Measurements from ENCODE around the gene PGR. TPM values are rescaled to one million over a fixed set of nuclear protein-coding genes. Genes with fewer than 3 reads are reported as not detected.

The PGR gene
- total RNA-seq (ENCODE audit: low replicate concordance) = 0.16 and 0.63 TPM in 2 replicates

DNA sequence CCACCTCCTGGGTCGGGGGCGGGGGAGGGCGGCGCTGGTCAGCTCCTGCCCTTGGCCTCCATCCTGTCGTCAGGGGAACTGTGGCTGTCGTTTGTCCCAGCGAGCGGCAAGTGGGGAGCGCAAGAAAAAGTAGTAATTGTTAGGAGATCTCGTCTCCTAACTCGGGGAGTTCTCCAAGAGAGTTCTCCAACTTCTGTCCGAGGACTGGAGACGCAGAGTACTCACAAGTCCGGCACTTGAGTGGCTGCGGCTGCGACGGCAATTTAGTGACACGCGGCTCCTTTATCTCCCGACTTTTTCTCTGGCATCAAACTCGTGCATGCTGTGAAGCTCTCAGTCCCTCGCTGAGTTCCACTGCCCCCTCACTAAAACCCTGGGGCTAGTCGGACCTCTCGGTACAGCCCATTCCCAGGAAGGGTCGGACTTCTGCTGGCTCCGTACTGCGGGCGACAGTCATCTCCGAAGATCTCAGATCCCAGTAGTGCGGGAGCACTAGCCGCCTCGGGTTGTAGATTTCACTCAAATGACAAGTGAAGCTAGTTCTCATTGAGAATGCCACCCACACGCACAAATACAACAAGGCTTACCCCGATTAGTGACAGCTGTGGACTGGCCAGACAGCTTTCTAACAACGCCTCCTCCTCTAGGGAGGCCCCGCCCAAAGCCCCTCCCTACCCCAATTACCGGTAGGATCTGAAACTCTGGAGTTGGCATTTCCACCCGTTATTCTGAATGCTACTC lies at the start of gene PGR:
Gene PGR (minus strand): TSS at position 611 of the 741 bp plus-strand sequence. CDS start 743 bp downstream, outside the sequence.
- no peak within 1 kb of the TSS for H3K4me3 ChIP-seq (ENCODE audit: low read depth, low read length)
- TF ChIP-seq, protein P1, sequence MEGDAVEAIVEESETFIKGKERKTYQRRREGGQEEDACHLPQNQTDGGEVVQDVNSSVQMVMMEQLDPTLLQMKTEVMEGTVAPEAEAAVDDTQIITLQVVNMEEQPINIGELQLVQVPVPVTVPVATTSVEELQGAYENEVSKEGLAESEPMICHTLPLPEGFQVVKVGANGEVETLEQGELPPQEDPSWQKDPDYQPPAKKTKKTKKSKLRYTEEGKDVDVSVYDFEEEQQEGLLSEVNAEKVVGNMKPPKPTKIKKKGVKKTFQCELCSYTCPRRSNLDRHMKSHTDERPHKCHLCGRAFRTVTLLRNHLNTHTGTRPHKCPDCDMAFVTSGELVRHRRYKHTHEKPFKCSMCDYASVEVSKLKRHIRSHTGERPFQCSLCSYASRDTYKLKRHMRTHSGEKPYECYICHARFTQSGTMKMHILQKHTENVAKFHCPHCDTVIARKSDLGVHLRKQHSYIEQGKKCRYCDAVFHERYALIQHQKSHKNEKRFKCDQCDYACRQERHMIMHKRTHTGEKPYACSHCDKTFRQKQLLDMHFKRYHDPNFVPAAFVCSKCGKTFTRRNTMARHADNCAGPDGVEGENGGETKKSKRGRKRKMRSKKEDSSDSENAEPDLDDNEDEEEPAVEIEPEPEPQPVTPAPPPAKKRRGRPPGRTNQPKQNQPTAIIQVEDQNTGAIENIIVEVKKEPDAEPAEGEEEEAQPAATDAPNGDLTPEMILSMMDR (IDR thresholded peaks at IDR 0.05; ENCODE audit: insufficient read depth, low read length) = no peak
- no peak for DNase-seq (ENCODE audit: low read depth)

DNA sequence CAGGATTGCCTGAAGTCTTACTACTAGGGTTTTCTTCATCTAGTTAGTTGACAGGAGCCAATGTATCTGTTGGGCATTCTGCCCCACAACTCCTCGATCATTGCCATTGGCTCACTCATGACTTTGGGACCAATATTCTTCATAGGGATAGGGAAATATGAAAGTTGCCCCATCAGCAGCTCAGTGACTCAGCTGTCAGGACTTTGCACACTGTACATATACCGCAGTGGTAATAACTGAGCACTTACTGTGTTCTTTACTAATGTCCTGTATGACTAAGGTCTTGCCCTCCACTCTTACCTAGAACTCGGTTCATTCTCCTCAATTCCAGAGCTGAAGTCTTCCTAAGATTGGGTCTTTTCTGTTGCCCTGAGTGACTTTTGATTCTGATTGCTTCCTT lies 46.8 kb upstream of the PGR start:
- DNase-seq (ENCODE audit: low read depth) = no peak
- TF ChIP-seq, protein P1 (IDR thresholded peaks at IDR 0.05; ENCODE audit: insufficient read depth, low read length) = no peak
- no peak overlapping the region for H3K4me3 ChIP-seq (ENCODE audit: low read depth, low read length)

DNA sequence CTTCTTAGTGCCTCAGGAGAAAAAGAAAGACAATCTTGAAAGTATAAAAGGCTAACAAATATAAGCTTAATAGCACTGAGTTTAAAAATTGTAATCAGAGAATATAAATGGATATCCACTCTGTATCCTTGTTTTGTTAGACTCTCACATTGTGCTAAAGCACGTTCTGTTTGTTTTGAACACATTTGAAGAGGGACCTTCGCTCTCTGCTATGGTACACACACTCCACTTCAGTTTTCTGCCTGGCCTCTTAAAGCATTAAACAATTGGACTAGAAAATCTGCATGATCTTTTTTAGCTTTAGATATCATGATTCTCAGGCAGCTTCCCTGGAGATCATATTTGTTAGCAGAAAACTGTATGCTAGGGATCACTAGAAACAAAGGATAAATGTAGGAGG lies 40.3 kb upstream of the PGR start:
- TF ChIP-seq, protein P1 (IDR thresholded peaks at IDR 0.05; ENCODE audit: insufficient read depth, low read length) = no peak
- H3K4me3 ChIP-seq (ENCODE audit: low read depth, low read length) = no peak overlapping the region
- no peak for DNase-seq (ENCODE audit: low read depth)

DNA sequence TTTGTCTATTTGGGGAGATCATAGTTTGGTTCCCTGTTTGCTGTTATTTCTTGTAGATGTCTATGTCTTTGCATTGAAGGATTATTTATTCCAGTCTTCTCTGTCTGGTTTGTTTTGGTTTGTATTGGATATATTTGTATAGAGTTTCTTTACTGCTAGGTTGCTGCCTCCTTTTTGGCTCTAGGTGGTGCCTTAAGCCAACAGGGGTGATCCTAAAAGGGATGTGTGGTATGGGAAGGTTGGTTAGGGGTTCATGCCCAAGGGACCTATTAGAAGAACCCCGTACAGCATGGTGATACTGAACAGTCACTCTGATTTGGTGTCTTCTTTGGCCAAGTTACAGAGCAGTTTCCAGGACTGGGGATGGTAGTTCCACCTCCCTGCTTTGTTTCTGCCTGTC lies 36.4 kb upstream of the PGR start:
- TF ChIP-seq, protein P1 (IDR thresholded peaks at IDR 0.05; ENCODE audit: insufficient read depth, low read length) = no peak

DNA sequence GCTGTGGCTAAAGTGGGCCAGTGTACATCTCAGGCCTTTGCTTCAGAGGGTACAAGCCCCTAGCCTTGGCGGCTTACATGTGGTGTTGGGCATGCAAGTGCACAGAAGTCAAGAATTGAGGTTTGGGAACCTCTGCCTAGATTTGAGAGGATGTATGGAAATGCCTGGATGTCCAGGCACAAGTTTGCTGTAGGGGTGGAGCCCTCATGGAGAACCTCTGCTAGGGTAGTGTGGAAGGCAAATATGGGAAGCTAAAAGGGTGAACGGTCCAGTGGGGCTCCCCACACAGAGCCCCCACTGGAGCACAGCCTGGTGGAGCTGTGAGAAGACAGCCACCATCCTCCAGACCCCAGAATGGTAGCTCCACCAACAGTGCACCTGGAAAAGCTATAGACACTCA lies 28.5 kb upstream of the PGR start:
- no peak overlapping the region for H3K4me3 ChIP-seq (ENCODE audit: low read depth, low read length)
- TF ChIP-seq, protein P1 (IDR thresholded peaks at IDR 0.05; ENCODE audit: insufficient read depth, low read length) = no peak
- no peak for DNase-seq (ENCODE audit: low read depth)

More for the DNA sequence above, 36.4 kb upstream of the PGR start:
- DNase-seq (ENCODE audit: low read depth) = no peak
- H3K4me3 ChIP-seq (ENCODE audit: low read depth, low read length) = no peak overlapping the region

DNA sequence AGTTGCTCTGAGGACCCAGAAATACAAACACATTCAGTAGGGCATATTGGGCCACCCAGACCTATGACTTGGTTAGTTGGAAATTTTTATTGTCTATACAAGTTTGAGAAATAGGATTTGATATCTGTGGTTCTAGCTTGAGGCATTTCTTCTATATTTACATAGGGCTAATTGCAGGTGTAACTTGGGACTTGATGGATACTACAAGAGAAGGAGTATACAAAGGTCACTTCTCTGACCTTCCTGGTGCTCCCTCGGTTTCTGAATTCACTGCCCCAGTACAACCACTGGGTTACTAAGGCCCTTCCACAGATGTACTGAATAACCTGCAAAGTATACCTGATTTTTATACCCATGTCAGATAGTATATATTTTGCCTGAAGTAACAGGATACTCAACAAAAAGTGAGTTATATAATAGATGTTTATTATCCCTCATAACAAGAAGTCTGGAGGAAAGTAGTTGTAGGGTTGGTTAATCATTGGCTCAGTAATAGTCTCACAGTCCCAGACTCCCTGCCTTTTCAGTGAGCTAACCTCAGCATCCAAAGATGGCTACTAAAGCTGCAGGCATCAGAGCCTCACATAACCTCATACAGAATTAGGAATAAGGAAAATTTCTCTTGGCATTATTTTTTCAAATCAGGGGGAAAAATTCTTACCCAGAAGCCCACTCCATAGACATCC lies 8.8 kb upstream of the PGR start:
- TF ChIP-seq, protein P1 (IDR thresholded peaks at IDR 0.05; ENCODE audit: insufficient read depth, low read length) = no peak
- H3K4me3 ChIP-seq (ENCODE audit: low read depth, low read length) = no peak overlapping the region

More for the DNA sequence above, 8.8 kb upstream of the PGR start:
- no peak for DNase-seq (ENCODE audit: low read depth)
